Astrocyte (in vitro differentiated cells and primary cell): Measurements from ENCODE around the gene MAPK10. TPM values are rescaled to one million over a fixed set of nuclear protein-coding genes. Genes with fewer than 3 reads are reported as not detected.

Source experiments
- DNase-seq: peaks from one replicate; pipeline ENCODE4 v3.0.0-alpha.2; 2010; ENCODE audit warnings: low read depth
- FAIRE-seq: peaks from 2 replicates; lab custom pipeline; 2011; peaks lifted over from hg19 to GRCh38; lab: Jason Lieb, UNC
- H2AFZ ChIP-seq: 2 replicates; pipeline ENCODE4 v1.6.0; 2012; ENCODE audit warnings: low read depth, low read length, inconsistent platforms
- H3K27ac ChIP-seq: 2 replicates; pipeline ENCODE4 v1.5.1; 2011; ENCODE audit warnings: low read depth, low read length, inconsistent platforms
- H3K27me3 ChIP-seq: 2 replicates; pipeline ENCODE4 v1.6.0; 2011; ENCODE audit warnings: low read length, inconsistent platforms; ENCODE audit not compliant: insufficient read depth
- H3K36me3 ChIP-seq: 2 replicates; pipeline ENCODE4 v1.5.1; 2011; ENCODE audit warnings: low read length, inconsistent platforms; ENCODE audit not compliant: insufficient read depth
- H3K4me1 ChIP-seq: 2 replicates; pipeline ENCODE4 v1.5.1; 2011; ENCODE audit warnings: low read length, inconsistent platforms; ENCODE audit not compliant: insufficient read depth
- H3K4me2 ChIP-seq: 2 replicates; pipeline ENCODE4 v1.6.0; 2012; ENCODE audit warnings: low read length, inconsistent platforms
- H3K4me3 ChIP-seq: 2 replicates; pipeline ENCODE4 v1.5.1; 2011; ENCODE audit warnings: low read depth, mild to moderate bottlenecking, low read length, inconsistent platforms; ENCODE audit not compliant: insufficient read depth
- H3K79me2 ChIP-seq: 2 replicates; pipeline ENCODE4 v1.6.0; 2012; ENCODE audit warnings: mild to moderate bottlenecking, low read length, inconsistent platforms; ENCODE audit not compliant: insufficient read depth
- H3K9ac ChIP-seq: 2 replicates; pipeline ENCODE4 v1.6.0; 2012; ENCODE audit warnings: mild to moderate bottlenecking, low read length, inconsistent platforms
- H3K9me3 ChIP-seq: 2 replicates; pipeline ENCODE4 v1.5.1; 2012; ENCODE audit warnings: low read depth, mild to moderate bottlenecking, low read length, inconsistent platforms; ENCODE audit not compliant: insufficient read depth
- H4K20me1 ChIP-seq: 2 replicates; pipeline ENCODE4 v1.6.0; 2012; ENCODE audit warnings: low read length, inconsistent platforms; ENCODE audit not compliant: insufficient read depth
- H3K27ac Mint-ChIP-seq: one replicate; pipeline ENCODE4 v1.8.0; 2021; ENCODE audit warnings: mild to moderate bottlenecking, mixed read lengths; ENCODE audit not compliant: unreplicated experiment
- H3K27me3 Mint-ChIP-seq: one replicate; pipeline ENCODE4 v1.8.0; 2021; ENCODE audit warnings: low read depth, mixed read lengths; ENCODE audit not compliant: unreplicated experiment
- H3K36me3 Mint-ChIP-seq: one replicate; pipeline ENCODE4 v1.8.0; 2021; ENCODE audit warnings: low read depth, mixed read lengths; ENCODE audit not compliant: unreplicated experiment
- H3K4me1 Mint-ChIP-seq: one replicate; pipeline ENCODE4 v1.8.0; 2021; ENCODE audit warnings: low read depth, mixed read lengths; ENCODE audit not compliant: unreplicated experiment
- H3K4me3 Mint-ChIP-seq: one replicate; pipeline ENCODE4 v1.8.0; 2021; ENCODE audit warnings: mild to moderate bottlenecking, moderate library complexity, mixed read lengths; ENCODE audit not compliant: unreplicated experiment
- H3K9me3 Mint-ChIP-seq: one replicate; pipeline ENCODE4 v1.8.0; 2021; ENCODE audit warnings: mild to moderate bottlenecking, mixed read lengths; ENCODE audit not compliant: unreplicated experiment
- EZH2 ChIP-seq: IDR thresholded peaks from 2 replicates; pipeline ENCODE4 v1.6.1; 2012; ENCODE audit warnings: mild to moderate bottlenecking, low read length, inconsistent platforms; ENCODE audit not compliant: insufficient read depth
- total RNA-seq: library from RNA; stranded (reverse); gene quantifications from 2 replicates; pipeline ENCODE4 v1.2.1, GENCODE V29; 2021
- TF ChIP-seq, protein P1 (sequence below): IDR thresholded peaks from 2 replicates; pipeline ENCODE4 v1.5.1; 2011; ENCODE audit warnings: low read depth, mild to moderate bottlenecking, inconsistent platforms, low read length, moderate library complexity; ENCODE audit not compliant: insufficient read depth

Gene MAPK10
- total RNA-seq, 1 donor from 2014 or later: 7.5 TPM

DNA sequence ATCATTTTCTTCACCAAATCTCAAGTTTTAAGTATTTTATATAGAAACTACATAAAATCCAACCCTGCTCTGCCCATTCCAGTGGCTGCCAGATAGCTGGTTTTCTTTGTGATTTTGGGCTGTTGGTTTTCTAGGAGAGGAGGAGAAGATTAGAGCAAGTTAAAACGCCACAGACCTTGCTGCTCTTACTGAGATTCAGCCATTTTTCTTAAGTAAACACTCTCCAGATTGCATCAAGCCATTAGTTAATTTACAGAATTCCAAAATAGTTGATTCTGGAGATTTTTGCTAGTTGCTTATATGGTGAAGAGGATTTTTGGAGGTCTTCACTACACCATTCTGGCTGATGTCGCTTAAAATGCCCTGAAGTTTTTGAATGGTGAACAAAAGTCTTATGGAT is 366.2 kb downstream of the MAPK10 start:
- no peak overlapping the region for H3K9ac ChIP-seq
- no peaks in the 10 kb centered on the region for H3K36me3 Mint-ChIP-seq
- no peak for DNase-seq
- no peak overlapping the region for H3K27ac ChIP-seq
- no peaks in the 10 kb centered on the region for H3K36me3 ChIP-seq
- no peaks in the 10 kb centered on the region for H3K4me1 ChIP-seq
- H3K4me3 ChIP-seq: no peak overlapping the region
- no peaks in the 10 kb centered on the region for H4K20me1 ChIP-seq
- no peaks in the 10 kb centered on the region for H3K79me2 ChIP-seq
- no peaks in the 10 kb centered on the region for H3K9me3 ChIP-seq
- H3K4me3 Mint-ChIP-seq: no peak overlapping the region
- no peak overlapping the region for H3K27ac Mint-ChIP-seq
- no peaks in the 10 kb centered on the region for H3K27me3 ChIP-seq
- no peak for TF ChIP-seq EZH2
- TF ChIP-seq, protein P1, sequence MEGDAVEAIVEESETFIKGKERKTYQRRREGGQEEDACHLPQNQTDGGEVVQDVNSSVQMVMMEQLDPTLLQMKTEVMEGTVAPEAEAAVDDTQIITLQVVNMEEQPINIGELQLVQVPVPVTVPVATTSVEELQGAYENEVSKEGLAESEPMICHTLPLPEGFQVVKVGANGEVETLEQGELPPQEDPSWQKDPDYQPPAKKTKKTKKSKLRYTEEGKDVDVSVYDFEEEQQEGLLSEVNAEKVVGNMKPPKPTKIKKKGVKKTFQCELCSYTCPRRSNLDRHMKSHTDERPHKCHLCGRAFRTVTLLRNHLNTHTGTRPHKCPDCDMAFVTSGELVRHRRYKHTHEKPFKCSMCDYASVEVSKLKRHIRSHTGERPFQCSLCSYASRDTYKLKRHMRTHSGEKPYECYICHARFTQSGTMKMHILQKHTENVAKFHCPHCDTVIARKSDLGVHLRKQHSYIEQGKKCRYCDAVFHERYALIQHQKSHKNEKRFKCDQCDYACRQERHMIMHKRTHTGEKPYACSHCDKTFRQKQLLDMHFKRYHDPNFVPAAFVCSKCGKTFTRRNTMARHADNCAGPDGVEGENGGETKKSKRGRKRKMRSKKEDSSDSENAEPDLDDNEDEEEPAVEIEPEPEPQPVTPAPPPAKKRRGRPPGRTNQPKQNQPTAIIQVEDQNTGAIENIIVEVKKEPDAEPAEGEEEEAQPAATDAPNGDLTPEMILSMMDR: no peak
- H3K4me2 ChIP-seq: no peak overlapping the region
- no peaks in the 10 kb centered on the region for H3K9me3 Mint-ChIP-seq
- no peaks in the 10 kb centered on the region for H3K4me1 Mint-ChIP-seq
- H3K27me3 Mint-ChIP-seq: no peaks in the 10 kb centered on the region
- no peak for FAIRE-seq
- H2AFZ ChIP-seq: no peak overlapping the region

DNA sequence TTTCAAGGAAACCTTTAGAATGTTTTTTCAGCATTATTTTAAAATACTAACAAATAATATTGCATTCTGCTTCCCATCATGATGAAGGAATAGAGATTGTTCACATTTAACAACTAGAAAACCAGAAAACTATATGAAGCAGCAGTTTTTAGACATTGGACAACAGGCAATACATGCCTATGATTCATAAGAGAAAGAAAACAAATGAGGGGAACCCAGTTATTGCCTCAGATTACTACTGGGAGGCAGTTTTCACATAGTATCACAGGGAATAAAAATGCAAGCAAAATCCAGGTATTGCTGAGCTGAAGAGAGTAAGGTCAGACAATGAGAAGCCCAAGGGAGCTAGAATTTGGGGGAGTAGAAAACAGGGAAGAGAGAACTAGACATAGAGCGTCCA is 373.6 kb downstream of the MAPK10 start:
- no peaks in the 10 kb centered on the region for H3K9me3 Mint-ChIP-seq
- H3K9ac ChIP-seq: no peak overlapping the region
- H3K9me3 ChIP-seq: no peaks in the 10 kb centered on the region
- no peaks in the 10 kb centered on the region for H3K79me2 ChIP-seq
- TF ChIP-seq EZH2: no peak
- TF ChIP-seq, protein P1: no peak
- no peak overlapping the region for H3K27ac Mint-ChIP-seq
- H3K4me3 ChIP-seq: no peak overlapping the region
- H3K36me3 ChIP-seq: no peaks in the 10 kb centered on the region
- no peak for DNase-seq
- no peak overlapping the region for H3K4me3 Mint-ChIP-seq
- H2AFZ ChIP-seq: no peak overlapping the region
- FAIRE-seq: no peak
- no peak overlapping the region for H3K27ac ChIP-seq
- no peak overlapping the region for H3K4me2 ChIP-seq
- no peaks in the 10 kb centered on the region for H3K27me3 Mint-ChIP-seq
- no peaks in the 10 kb centered on the region for H3K4me1 Mint-ChIP-seq
- no peaks in the 10 kb centered on the region for H3K4me1 ChIP-seq
- no peaks in the 10 kb centered on the region for H4K20me1 ChIP-seq
- no peaks in the 10 kb centered on the region for H3K27me3 ChIP-seq
- H3K36me3 Mint-ChIP-seq: no peaks in the 10 kb centered on the region

DNA sequence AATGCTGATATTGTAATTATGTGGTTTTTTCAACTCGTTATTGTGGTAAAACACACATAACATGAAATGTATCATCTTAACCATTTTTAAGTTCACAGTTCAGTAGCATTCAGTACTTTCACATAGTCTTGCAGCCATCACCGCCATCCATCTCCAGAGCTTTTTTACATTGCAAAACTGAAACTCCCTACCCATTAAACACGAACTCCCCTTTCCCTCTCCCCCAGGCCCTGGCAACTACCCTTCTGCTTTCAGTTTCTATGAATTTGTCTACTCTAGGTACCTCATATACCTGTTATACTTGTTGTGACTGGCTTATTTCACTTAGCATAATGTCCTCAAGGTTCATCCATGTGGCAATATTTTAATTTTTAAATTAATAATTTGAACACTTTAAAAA is 380.6 kb downstream of the MAPK10 start:
- H2AFZ ChIP-seq: no peak overlapping the region
- DNase-seq: no peak
- H3K36me3 Mint-ChIP-seq: no peaks in the 10 kb centered on the region
- H3K27ac Mint-ChIP-seq: no peak overlapping the region
- H3K9ac ChIP-seq: no peak overlapping the region
- no peak overlapping the region for H3K4me3 ChIP-seq
- no peak overlapping the region for H3K4me3 Mint-ChIP-seq
- no peaks in the 10 kb centered on the region for H3K79me2 ChIP-seq
- FAIRE-seq: peak; percentile 29
- no peaks in the 10 kb centered on the region for H3K27me3 Mint-ChIP-seq
- H3K4me1 ChIP-seq: no peaks in the 10 kb centered on the region
- H3K4me1 Mint-ChIP-seq: no peaks in the 10 kb centered on the region
- H3K27me3 ChIP-seq: no peaks in the 10 kb centered on the region
- H3K27ac ChIP-seq: no peak overlapping the region
- no peaks in the 10 kb centered on the region for H4K20me1 ChIP-seq
- TF ChIP-seq, protein P1: no peak
- no peak for TF ChIP-seq EZH2
- no peaks in the 10 kb centered on the region for H3K9me3 ChIP-seq
- H3K9me3 Mint-ChIP-seq: no peaks in the 10 kb centered on the region
- no peaks in the 10 kb centered on the region for H3K36me3 ChIP-seq
- H3K4me2 ChIP-seq: no peak overlapping the region
